Muscle of leg (tissue), 16 donors: Measurements from ENCODE around the gene EFCAB8. TPM values are rescaled to one million over a fixed set of nuclear protein-coding genes. Genes with fewer than 3 reads are reported as not detected.

Source experiments
- DNase-seq: peaks from one replicate; pipeline ENCODE4 v3.0.0; 2013
- H3K27ac ChIP-seq: one replicate; pipeline ENCODE4 v1.5.1; 2013; ENCODE audit warnings: mild to moderate bottlenecking, low read length, control low read depth
- H3K27me3 ChIP-seq: one replicate; pipeline ENCODE4 v1.6.1; 2013; ENCODE audit warnings: low read length; ENCODE audit not compliant: control insufficient read depth, insufficient read depth
- H3K36me3 ChIP-seq: one replicate; pipeline ENCODE4 v1.6.1; 2013; ENCODE audit warnings: low read length; ENCODE audit not compliant: control insufficient read depth, insufficient read depth
- H3K4me1 ChIP-seq: one replicate; pipeline ENCODE4 v1.6.1; 2013; ENCODE audit warnings: low read length; ENCODE audit not compliant: control insufficient read depth, insufficient read depth
- H3K4me3 ChIP-seq: one replicate; pipeline ENCODE4 v1.5.1; 2013; ENCODE audit warnings: low read length, control low read depth
- H3K9me3 ChIP-seq: replicated peaks from 2 replicates; pipeline ENCODE4 v1.6.1; 2013; ENCODE audit warnings: low read depth, low read length; ENCODE audit not compliant: control insufficient read depth
- WGBS: methylation state at CpG from one replicate; pipeline ENCODE4 v1.1.5; 2013; ENCODE audit warnings: missing lambda C conversion rate; ENCODE audit not compliant: insufficient coverage; 5-methylcytosine and 5-hydroxymethylcytosine counted together
- long read RNA-seq, 11 donors: transcript quantifications; one replicate each; lab custom pipeline, GENCODE V29; 2026
- polyA plus RNA-seq, 8 donors: library from polyadenylated mRNA; unstranded; fragments of 120-200 nt; gene quantifications; one replicate each; pipeline versions ENCODE4 v1.2.1 to v1.2.3, GENCODE V29; 2013; ENCODE audit warnings: inconsistent platforms in 1 of 8, low replicate concordance in 1 of 8; ENCODE audit not compliant: insufficient read length in 8 of 8, insufficient read depth in 1 of 8
- total RNA-seq: library from RNA; stranded (reverse); fragments of 120-200 nt; gene quantifications from one replicate; pipeline ENCODE4 v1.2.4, GENCODE V29; 2013

The EFCAB8 gene, protein sequence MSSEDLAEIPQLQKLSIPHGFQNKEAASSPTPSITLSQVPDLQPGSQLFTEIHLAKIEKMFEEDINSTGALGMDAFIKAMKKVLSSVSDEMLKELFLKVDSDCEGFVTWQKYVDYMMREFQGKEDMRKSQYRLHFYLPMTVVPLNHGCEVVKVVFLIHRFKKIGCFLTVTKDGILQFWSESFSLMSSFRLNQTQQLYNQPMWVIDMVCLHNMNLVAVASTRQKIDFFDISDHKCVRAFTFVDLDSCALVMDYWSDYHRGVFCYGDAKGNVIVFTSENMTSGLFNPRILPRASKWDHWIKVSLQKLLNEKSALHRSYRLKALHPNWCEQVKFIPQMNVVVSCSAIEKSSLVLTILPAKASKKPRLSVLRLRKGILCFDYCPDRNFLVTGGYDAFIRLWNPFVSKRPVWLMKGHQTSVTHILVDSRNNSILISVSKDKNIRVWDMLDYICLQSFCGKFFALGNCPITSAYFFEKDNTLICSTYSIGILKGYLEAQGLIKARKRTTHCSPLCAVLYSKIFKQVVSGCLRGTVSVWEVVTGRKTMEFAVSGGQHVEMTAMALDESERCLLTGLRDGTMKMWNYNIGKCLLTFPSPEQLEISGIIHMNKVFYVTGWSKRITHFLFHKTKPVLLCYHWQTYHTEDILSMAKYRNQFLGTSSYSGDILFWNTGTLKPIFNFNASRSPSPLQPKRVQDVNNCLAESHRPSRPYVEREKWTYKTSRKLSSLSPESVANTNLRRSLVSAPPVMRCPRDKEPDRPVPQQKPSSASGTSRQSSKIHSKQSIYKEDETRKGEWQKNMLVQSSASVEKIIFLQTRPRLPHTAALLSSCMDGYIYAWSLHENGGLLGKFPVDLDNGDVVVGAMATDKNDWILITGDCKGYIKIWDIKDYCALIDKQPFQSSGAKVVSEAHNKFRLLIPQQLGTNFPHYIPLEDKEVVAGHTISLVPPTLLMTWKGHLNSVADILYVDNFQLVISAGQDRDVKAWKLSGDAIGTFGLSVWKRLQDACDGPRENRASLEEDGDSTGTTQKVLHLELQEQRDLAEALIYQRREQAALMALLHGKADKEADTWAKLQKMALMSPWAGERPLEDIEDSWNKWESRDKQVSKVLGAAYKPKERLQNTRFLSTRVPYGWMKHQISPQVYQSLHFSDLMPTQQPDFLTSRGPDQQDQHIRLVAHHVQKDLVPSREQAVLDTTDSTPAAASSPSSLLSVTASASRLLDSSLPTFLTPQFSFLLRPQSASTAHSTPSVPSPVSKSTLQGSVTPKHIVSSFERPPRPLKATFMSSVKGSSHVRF
- 0.22 TPM for total RNA-seq
- polyA plus RNA-seq: under 1 TPM in 6 of 8 donors, not detected in 2; 0.04 to 0.16 (median 0.13) TPM
- long read RNA-seq, donor 1: 0 reads
- long read RNA-seq, donor 2: 0 reads
- long read RNA-seq, donor 3: 0 reads
- long read RNA-seq, donor 4: 0 reads
- long read RNA-seq, donor 5: 0 reads
- long read RNA-seq, donor 6: 0 reads
- long read RNA-seq, donor 7: 0 reads
- long read RNA-seq, donor 8: 0 reads
- long read RNA-seq, donor 9: 0 reads
- long read RNA-seq, donor 10: 0 reads
- long read RNA-seq, donor 11: 0 reads

DNA sequence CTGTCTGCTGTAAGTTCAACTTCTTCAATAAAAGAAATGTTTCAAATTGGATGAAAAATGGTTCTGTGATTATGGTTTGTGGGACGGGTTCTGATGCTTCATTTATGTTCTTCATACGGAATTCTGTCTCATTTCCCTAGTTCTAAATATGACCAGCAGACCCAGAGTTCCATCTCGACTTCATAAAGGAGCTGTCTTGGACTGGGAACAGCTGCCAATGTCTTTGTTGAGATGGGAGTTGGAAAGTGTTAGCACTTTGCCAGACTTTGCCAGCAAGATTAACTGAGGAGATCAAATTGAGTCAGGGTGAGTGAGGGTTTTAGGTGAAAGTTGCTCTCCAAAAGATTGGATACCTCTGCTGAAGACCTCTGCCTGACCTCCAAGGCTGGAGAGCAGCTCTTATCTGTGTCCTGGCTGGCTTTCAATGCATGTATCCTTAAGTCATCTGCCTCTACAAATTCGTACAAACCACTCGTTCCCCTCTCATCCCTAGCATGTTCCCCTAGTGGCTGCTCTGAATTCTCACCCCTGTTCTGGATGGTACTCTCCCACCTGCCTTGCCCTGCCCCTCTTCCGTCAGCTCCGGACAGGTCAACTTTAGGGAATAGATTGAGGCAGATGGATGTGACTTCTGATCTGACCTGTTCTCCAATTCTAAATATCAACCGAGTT, at the start of gene EFCAB8:
TSS of gene EFCAB8 (plus strand) at position 223 of the 672 bp plus-strand sequence. CDS start 4,870 bp downstream, outside the sequence.
- Histone ChIP-seq H3K27me3 (no peaks in the 10 kb centered on the region), H3K9me3 (no peaks in the 10 kb centered on the region), H3K4me3 (no peak within 1 kb of the TSS), H3K27ac (no peak within 1 kb of the TSS), H3K4me1 (no peaks in the 10 kb centered on the region), H3K36me3 (peaks cover 4% of the 10 kb centered on the region)
- WGBS: 40% methylated on average over 3 of the region's 8 CpGs
- no peak for DNase-seq

DNA sequence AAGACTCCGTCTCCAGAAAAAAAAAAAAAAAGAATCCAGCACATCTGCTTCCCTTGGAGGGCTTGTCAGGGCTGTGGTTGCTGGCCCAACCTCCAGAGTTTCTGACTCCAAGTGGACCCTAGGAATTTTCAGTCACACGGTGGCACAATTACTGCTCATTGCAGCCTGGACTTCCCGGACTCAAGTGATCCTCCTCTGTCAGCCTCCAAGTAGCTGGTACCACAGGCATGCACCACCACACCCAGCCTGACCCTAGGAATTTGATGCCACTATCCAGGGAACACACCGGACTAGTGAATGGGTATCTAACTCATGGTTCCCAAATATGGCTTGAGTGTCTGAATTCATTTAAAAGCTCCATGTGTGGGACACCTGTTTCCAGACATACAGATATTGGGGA, 48.8 kb upstream of the EFCAB8 start:
- no peak for DNase-seq
- WGBS: 86% methylated on average over 3 of the region's 4 CpGs
- Histone ChIP-seq H3K36me3 (peaks cover 6% of the 10 kb centered on the region), H3K9me3 (no peaks in the 10 kb centered on the region), H3K4me3 (no peak overlapping the region), H3K27ac (no peak overlapping the region), H3K4me1 (peaks cover 26% of the 10 kb centered on the region), H3K27me3 (no peaks in the 10 kb centered on the region)

DNA sequence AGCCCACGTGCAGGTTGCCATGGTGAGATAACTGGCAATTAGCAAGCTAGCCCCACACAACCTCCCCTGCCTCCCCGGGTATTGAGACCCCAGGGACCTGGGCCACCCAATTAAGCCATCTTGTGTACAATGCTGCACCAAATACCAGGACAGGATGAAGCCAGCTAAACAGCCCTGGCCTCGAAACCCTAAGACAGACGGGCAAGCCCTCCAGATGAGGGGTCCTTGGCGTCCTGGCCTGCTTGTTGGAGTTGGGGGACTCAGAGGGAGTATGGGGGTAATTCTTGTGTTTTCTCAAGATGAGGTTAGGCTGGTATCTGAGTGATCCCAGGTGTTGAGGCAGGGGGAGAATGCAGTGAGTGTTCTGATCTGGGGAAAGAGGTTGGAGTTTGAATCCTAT, 47.8 kb upstream of the EFCAB8 start:
- H3K4me3 ChIP-seq: no peak overlapping the region
- no peaks in the 10 kb centered on the region for H3K9me3 ChIP-seq
- 72% methylated on average over 3 of the region's 5 CpGs for WGBS
- no peaks in the 10 kb centered on the region for H3K27me3 ChIP-seq
- peaks cover 3% of the 10 kb centered on the region for H3K36me3 ChIP-seq
- peaks cover 24% of the 10 kb centered on the region for H3K4me1 ChIP-seq
- no peak for DNase-seq
- no peak overlapping the region for H3K27ac ChIP-seq

DNA sequence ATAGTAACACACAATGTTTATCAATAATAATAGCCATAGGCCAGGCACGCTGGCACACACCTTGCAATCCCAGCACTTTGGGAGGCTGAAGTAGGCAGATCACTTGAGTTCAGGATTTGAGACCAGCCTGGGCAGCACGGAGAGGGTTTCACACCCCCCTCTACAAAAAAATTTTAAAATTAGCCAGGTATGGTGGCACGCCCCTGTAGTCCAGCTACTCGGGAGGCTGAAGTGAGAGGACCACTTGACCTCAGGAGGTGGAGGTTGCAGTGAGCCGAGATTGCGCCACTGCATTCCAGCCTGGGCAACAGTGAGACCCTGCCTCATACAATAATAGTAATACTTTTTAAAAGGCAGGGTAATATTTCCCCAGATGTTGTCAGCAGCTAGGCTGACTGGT, 46.8 kb upstream of the EFCAB8 start:
- DNase-seq: no peak
- no peak overlapping the region for H3K27ac ChIP-seq
- H3K27me3 ChIP-seq: no peaks in the 10 kb centered on the region
- no peak overlapping the region for H3K4me3 ChIP-seq
- peaks cover 3% of the 10 kb centered on the region for H3K36me3 ChIP-seq
- H3K9me3 ChIP-seq: no peaks in the 10 kb centered on the region
- no CpG with 5 or more reads among the region's 6 CpGs for WGBS
- H3K4me1 ChIP-seq: peaks cover 18% of the 10 kb centered on the region

DNA sequence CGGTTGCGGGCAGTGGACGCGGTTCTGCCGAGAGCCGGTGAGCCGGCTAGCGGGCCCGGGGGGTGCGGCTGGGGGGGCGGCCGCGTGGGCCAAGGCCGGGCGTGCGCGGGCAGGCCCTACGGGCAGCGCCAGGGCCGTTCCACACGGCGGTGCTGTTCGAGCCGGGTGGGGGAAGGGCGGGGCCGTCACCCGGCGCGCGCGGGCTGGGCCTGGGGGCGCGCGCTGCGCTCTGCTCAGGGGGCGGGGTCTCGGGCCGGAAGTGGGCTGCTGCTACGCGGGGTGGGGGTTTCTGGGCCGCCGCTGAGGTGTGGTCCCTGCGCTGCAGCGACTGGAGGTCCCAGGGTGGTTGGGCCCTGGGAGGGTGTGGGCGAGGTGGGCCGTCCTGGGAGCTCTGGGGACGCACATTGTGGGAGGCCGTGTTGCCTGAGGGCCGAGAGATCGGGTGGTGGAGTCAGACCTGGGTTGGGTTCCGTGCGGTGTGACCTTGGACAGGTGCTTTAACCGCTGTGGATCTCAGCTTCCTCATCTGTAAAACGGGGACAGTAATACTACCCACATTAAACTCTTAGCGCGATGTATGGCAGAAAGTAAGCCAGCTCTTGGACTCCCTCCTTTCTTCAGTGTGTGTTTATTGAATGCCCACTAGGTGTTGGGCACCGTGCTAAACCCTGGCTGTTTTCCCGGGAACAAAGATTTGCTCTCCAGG, 38.6 kb upstream of the EFCAB8 start:
- Histone ChIP-seq H3K4me3 (peak overlapping the region; percentile 66), H3K27me3 (no peaks in the 10 kb centered on the region), H3K27ac (peak overlapping the region; percentile 90), H3K9me3 (no peaks in the 10 kb centered on the region), H3K4me1 (peaks cover 30% of the 10 kb centered on the region), H3K36me3 (no peaks in the 10 kb centered on the region)
- under 1% methylated on average over 46 of the region's 58 CpGs for WGBS
- peak; percentile 86 for DNase-seq

DNA sequence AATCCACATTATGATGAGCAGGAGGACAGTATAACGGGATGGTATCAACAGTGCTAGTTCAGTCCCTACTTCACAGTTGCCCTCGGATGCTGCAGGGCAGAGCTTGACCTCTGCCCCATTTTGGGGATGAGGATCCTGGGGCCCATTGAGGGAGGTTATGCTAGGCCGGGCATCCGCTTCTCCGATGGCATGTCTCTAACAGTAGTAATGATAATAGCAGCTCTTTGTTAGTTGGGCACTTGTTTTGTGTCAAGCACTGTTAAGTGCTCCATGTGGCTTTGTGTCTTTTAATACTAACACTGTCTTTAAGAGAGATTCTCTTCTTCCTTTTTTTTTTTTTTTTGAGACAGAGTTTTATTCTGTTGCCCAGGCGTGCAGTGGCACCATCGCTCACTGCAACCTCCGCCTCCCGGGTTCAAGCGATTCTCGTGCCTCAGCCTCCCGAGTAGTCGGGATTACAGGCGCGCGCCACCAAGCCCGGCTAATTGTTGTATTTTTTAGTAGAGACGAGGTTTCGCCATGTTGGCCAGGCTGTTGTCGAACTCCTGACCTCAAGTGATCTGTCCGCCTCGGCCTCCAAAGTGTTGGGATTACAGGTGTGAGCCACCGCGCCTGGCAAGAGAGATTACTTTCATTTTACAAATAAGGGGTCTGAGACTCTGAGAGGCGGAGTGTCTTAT, 37.9 kb upstream of the EFCAB8 start:
- Histone ChIP-seq H3K4me1 (peaks cover 30% of the 10 kb centered on the region), H3K27ac (peak overlapping the region; percentile 90), H3K4me3 (peak overlapping the region; percentile 66), H3K36me3 (peaks cover 2% of the 10 kb centered on the region), H3K9me3 (no peaks in the 10 kb centered on the region), H3K27me3 (no peaks in the 10 kb centered on the region)
- whole genome bisulfite sequencing: 65% methylated on average over 9 of the region's 25 CpGs
- DNase-seq: no peak

DNA sequence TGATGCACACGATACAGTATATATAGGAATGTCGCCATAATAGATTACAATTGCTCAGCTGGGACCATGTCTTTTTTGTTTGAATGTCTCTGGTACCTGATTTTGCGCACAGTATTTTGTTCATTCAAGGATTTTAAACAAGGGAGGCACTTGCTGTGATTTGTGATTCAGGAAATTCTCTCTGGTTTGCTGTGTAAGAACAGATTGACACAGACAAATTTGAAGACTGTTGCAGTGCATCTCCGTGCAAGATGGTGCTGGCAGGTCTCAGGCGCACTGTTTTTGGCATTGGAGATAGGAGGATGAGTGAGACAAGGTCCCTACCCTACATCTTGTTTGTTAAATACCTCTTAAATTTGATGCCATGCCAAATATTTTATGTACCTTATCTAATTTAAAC, 36.5 kb upstream of the EFCAB8 start:
- DNase-seq: no peak
- H3K27ac ChIP-seq: peak overlapping the region; percentile 62
- 65% methylated on average over 2 of the region's 5 CpGs for WGBS
- H3K27me3 ChIP-seq: no peaks in the 10 kb centered on the region
- H3K4me1 ChIP-seq: peaks cover 30% of the 10 kb centered on the region
- H3K4me3 ChIP-seq: no peak overlapping the region
- peaks cover 8% of the 10 kb centered on the region for H3K36me3 ChIP-seq
- H3K9me3 ChIP-seq: no peaks in the 10 kb centered on the region

DNA sequence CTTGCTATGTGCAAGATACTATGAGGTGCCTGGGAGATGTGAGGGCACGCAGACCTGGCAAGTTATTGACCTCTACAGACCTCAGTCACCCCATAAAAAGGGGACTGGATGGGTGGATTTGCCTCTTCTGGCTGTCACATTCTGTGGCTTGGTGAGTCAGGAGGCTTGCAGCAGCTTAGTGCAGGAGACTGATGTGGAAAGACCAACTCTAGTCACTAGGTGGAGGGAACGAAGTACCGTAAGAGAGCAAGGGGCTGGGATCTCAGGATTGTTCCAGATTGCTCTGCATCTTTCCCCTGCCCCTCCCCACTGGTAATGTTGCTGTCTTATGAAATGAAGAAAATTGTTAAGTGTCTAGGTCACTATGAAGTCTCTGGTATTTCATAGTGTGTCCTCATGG, 35.6 kb upstream of the EFCAB8 start:
- Histone ChIP-seq H3K4me1 (peaks cover 30% of the 10 kb centered on the region), H3K9me3 (no peaks in the 10 kb centered on the region), H3K27me3 (no peaks in the 10 kb centered on the region), H3K36me3 (peaks cover 16% of the 10 kb centered on the region), H3K27ac (peak overlapping the region; percentile 32), H3K4me3 (no peak overlapping the region)
- no CpG with 5 or more reads among the region's 3 CpGs for WGBS
- no peak for DNase-seq
